Measurements from ENCODE around the gene KHDC1.

DNA sequence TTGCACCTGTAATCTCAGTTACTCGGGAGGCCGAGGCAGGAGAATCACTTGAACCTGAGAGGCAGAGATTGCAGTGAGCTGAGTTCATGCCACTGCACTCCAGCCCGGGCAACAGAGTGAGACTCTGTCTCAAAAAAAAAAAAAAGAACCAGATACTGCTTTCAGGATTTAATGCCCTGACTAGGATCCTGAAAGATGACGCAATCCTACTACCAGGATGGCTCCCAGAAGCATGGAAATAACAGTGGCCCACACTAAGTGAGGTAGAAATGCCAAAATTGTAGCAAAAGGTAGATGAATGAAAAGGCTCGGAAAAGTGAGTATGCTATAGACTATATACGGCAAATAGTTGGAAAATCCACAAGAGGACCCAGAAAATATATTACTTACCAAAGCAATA is 23.8 kb upstream of the KHDC1 start:
- TF ChIP-seq POLR2A (IDR thresholded peaks at IDR 0.05) (no peak), EP300 (IDR thresholded peaks at IDR 0.05) (no peak), POLR2AphosphoS5 (IDR thresholded peaks at IDR 0.05) (no peak)
- TF ChIP-seq, protein P1, sequence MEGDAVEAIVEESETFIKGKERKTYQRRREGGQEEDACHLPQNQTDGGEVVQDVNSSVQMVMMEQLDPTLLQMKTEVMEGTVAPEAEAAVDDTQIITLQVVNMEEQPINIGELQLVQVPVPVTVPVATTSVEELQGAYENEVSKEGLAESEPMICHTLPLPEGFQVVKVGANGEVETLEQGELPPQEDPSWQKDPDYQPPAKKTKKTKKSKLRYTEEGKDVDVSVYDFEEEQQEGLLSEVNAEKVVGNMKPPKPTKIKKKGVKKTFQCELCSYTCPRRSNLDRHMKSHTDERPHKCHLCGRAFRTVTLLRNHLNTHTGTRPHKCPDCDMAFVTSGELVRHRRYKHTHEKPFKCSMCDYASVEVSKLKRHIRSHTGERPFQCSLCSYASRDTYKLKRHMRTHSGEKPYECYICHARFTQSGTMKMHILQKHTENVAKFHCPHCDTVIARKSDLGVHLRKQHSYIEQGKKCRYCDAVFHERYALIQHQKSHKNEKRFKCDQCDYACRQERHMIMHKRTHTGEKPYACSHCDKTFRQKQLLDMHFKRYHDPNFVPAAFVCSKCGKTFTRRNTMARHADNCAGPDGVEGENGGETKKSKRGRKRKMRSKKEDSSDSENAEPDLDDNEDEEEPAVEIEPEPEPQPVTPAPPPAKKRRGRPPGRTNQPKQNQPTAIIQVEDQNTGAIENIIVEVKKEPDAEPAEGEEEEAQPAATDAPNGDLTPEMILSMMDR (IDR thresholded peaks at IDR 0.05), result no peak
